H1 (cell line): ENCODE results near the gene OR52I2.

Experiments
- BCL11A ChIP-seq, 2 experiments: IDR thresholded peaks; one replicate each; pipeline ENCODE4 v1.6.1; 2011; ENCODE audit warnings: low read depth in 2 of 2, low read length in 2 of 2, mild to moderate bottlenecking in 2 of 2
- EP300 ChIP-seq, 2 experiments: IDR thresholded peaks; 1 replicate in 1 of 2; 2 replicates in 1 of 2; pipeline ENCODE4 v1.6.1; 2011 to 2012; ENCODE audit warnings: low read depth in 2 of 2, low read length in 2 of 2, mild to moderate bottlenecking in 2 of 2, borderline replicate concordance in 1 of 2, inconsistent platforms in 1 of 2, moderate library complexity in 1 of 2
- EZH2 ChIP-seq: fragments of 200-600 bp; sonication (generic); IDR thresholded peaks from 2 replicates; pipeline ENCODE4 v1.7.1; 2012; ENCODE audit warnings: low read depth, mild to moderate bottlenecking, moderate library complexity, low read length, inconsistent platforms; ENCODE audit not compliant: severe bottlenecking
- HDAC2 ChIP-seq, 2 experiments: fragments of 300-600 bp in 1 of 2; sonication (generic) in 1 of 2; IDR thresholded peaks; 2 replicates each; pipeline ENCODE4 v1.6.1; 2011 to 2012; ENCODE audit warnings: low read depth in 2 of 2, low read length in 2 of 2, mild to moderate bottlenecking in 2 of 2, moderate library complexity in 2 of 2, borderline replicate concordance in 1 of 2, inconsistent platforms in 1 of 2
- MAX ChIP-seq: IDR thresholded peaks from 2 replicates; pipeline ENCODE4 v1.6.1; 2012; ENCODE audit warnings: inconsistent platforms
- NANOG ChIP-seq: IDR thresholded peaks from 2 replicates; pipeline ENCODE4 v1.6.1; 2011; ENCODE audit warnings: low read length, low read depth, mild to moderate bottlenecking, inconsistent platforms; ENCODE audit not compliant: insufficient read depth, poor library complexity, severe bottlenecking
- SAP30 ChIP-seq: fragments of 300-600 bp; sonication (generic); IDR thresholded peaks from 2 replicates; pipeline ENCODE4 v1.7.1; 2012; ENCODE audit warnings: low read length, moderate library complexity, mild to moderate bottlenecking, inconsistent platforms; ENCODE audit not compliant: insufficient read depth, insufficient replicate concordance
- SP1 ChIP-seq: IDR thresholded peaks from 2 replicates; pipeline ENCODE4 v1.6.1; 2011; ENCODE audit warnings: low read depth, low read length
- ZNF274 ChIP-seq: IDR thresholded peaks from 2 replicates; pipeline ENCODE4 v1.7.0; 2012; ENCODE audit warnings: low read length, borderline replicate concordance; ENCODE audit errors: extremely low read depth
- TF ChIP-seq, protein P1 (sequence below), 3 experiments: IDR thresholded peaks; 1 replicate in 2 of 3; 2 replicates in 1 of 3; pipeline versions ENCODE4 v1.5.1 to v1.6.1; 2011; ENCODE audit warnings: low read length in 3 of 3, mild to moderate bottlenecking in 3 of 3, inconsistent platforms in 2 of 3, low read depth in 1 of 3, moderate library complexity in 1 of 3; ENCODE audit not compliant: insufficient read depth in 1 of 3; ENCODE audit errors: control extremely low read depth in 1 of 3

- TF ChIP-seq MAX (no peak), EZH2 (no peak), SAP30 (no peak), SP1 (no peak), BCL11A (IDR thresholded peaks at IDR 0.05; ENCODE audit: low read depth in 2 of 2, low read length in 2 of 2) (no peak), HDAC2 (IDR thresholded peaks at IDR 0.05; ENCODE audit: borderline replicate concordance in 1 of 2, low read depth in 2 of 2, low read length in 2 of 2) (no peak), EP300 (IDR thresholded peaks at IDR 0.05; ENCODE audit: borderline replicate concordance in 1 of 2, low read depth in 2 of 2, low read length in 2 of 2) (no peak), ZNF274 (no peak), NANOG (no peak)
- TF ChIP-seq, protein P1, sequence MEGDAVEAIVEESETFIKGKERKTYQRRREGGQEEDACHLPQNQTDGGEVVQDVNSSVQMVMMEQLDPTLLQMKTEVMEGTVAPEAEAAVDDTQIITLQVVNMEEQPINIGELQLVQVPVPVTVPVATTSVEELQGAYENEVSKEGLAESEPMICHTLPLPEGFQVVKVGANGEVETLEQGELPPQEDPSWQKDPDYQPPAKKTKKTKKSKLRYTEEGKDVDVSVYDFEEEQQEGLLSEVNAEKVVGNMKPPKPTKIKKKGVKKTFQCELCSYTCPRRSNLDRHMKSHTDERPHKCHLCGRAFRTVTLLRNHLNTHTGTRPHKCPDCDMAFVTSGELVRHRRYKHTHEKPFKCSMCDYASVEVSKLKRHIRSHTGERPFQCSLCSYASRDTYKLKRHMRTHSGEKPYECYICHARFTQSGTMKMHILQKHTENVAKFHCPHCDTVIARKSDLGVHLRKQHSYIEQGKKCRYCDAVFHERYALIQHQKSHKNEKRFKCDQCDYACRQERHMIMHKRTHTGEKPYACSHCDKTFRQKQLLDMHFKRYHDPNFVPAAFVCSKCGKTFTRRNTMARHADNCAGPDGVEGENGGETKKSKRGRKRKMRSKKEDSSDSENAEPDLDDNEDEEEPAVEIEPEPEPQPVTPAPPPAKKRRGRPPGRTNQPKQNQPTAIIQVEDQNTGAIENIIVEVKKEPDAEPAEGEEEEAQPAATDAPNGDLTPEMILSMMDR (IDR thresholded peaks at IDR 0.05; ENCODE audit: control extremely low read depth in 1 of 3, insufficient read depth in 1 of 3, low read depth in 1 of 3, low read length in 3 of 3) = no peak
Observed at GRCh38 chr11:4541071-4541470, 40.5 kb upstream of the OR52I2 start.
